ENCODE results near the gene USP21.

DNA sequence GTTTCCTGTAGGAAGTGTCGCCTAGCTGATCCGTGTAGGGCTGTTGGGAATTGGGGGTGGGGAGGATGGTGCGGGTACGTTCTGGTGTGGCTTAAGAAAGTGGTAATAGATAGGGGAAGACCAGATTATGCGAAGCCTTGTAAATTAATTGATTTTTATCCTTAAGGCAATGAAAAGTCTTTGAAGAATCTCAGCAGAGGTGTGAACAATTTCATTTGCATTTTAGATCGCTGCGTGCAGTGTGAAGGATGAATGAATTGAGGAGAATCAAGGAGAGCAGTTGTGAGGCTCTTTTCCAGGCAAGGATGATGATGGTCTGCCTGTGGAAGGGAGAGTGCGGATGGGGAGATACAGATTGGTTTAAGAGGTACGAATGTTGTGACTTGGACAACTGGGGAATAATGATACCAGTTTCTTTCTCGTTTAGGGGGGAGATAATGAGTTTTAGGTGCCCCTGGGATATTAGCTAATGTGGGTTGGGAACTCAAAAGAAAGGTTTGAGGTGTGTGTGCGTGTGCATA is 26.0 kb upstream of the USP21 start:
- TF ChIP-seq, protein P1, sequence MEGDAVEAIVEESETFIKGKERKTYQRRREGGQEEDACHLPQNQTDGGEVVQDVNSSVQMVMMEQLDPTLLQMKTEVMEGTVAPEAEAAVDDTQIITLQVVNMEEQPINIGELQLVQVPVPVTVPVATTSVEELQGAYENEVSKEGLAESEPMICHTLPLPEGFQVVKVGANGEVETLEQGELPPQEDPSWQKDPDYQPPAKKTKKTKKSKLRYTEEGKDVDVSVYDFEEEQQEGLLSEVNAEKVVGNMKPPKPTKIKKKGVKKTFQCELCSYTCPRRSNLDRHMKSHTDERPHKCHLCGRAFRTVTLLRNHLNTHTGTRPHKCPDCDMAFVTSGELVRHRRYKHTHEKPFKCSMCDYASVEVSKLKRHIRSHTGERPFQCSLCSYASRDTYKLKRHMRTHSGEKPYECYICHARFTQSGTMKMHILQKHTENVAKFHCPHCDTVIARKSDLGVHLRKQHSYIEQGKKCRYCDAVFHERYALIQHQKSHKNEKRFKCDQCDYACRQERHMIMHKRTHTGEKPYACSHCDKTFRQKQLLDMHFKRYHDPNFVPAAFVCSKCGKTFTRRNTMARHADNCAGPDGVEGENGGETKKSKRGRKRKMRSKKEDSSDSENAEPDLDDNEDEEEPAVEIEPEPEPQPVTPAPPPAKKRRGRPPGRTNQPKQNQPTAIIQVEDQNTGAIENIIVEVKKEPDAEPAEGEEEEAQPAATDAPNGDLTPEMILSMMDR (IDR thresholded peaks at IDR 0.05), result no peak
- TF ChIP-seq EZH2 (IDR thresholded peaks at IDR 0.05), result no peak
